Measurements from ENCODE around the gene PRKCE.

DNA sequence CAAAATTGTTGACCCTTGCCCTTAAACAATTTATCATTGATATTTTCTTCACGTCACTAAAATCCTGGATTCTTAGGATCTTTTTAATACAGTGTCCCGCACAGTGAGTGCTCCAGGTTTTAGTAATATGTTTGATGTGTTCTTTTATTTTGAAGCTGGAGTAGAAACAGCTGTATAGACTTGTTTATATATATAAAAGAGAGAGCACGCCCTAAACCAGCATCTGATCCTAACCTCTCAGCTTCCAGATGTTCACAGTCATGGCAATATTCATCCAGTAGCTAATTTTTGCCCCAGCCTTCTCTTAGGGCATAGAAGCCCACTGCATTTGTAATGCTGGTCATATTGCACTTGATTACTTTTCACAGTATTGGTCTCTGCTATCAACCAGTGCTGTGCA lies 475.7 kb downstream of the PRKCE start:
- TF ChIP-seq, protein P1, sequence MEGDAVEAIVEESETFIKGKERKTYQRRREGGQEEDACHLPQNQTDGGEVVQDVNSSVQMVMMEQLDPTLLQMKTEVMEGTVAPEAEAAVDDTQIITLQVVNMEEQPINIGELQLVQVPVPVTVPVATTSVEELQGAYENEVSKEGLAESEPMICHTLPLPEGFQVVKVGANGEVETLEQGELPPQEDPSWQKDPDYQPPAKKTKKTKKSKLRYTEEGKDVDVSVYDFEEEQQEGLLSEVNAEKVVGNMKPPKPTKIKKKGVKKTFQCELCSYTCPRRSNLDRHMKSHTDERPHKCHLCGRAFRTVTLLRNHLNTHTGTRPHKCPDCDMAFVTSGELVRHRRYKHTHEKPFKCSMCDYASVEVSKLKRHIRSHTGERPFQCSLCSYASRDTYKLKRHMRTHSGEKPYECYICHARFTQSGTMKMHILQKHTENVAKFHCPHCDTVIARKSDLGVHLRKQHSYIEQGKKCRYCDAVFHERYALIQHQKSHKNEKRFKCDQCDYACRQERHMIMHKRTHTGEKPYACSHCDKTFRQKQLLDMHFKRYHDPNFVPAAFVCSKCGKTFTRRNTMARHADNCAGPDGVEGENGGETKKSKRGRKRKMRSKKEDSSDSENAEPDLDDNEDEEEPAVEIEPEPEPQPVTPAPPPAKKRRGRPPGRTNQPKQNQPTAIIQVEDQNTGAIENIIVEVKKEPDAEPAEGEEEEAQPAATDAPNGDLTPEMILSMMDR (IDR thresholded peaks at IDR 0.05 in 2 of 3, conservative IDR thresholded peaks at IDR 0.05 in 1 of 3; ENCODE audit: borderline replicate concordance in 1 of 3, insufficient read depth in 1 of 3, low read depth in 2 of 3, low read length in 2 of 3) = no peak
- no peak for TF ChIP-seq YY1 (IDR thresholded peaks at IDR 0.05; ENCODE audit: extremely low read depth, insufficient replicate concordance, low read depth, low read length)
- TF ChIP-seq, protein P2, sequence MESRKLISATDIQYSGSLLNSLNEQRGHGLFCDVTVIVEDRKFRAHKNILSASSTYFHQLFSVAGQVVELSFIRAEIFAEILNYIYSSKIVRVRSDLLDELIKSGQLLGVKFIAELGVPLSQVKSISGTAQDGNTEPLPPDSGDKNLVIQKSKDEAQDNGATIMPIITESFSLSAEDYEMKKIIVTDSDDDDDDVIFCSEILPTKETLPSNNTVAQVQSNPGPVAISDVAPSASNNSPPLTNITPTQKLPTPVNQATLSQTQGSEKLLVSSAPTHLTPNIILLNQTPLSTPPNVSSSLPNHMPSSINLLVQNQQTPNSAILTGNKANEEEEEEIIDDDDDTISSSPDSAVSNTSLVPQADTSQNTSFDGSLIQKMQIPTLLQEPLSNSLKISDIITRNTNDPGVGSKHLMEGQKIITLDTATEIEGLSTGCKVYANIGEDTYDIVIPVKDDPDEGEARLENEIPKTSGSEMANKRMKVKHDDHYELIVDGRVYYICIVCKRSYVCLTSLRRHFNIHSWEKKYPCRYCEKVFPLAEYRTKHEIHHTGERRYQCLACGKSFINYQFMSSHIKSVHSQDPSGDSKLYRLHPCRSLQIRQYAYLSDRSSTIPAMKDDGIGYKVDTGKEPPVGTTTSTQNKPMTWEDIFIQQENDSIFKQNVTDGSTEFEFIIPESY (IDR thresholded peaks at IDR 0.05; ENCODE audit: extremely low read depth, insufficient replicate concordance, low read length) = no peak
- no peak for TF ChIP-seq EZH2 (IDR thresholded peaks at IDR 0.05)
- TF ChIP-seq SP1 (IDR thresholded peaks at IDR 0.05; ENCODE audit: low read depth) = no peak
- TF ChIP-seq EGR1 (IDR thresholded peaks at IDR 0.05; ENCODE audit: low read depth) = no peak
- TF ChIP-seq SIN3A (IDR thresholded peaks at IDR 0.05; ENCODE audit: low read depth) = no peak
